Measurements from ENCODE around the gene ABCB9. TPM values are rescaled to one million over a fixed set of nuclear protein-coding genes. Genes with fewer than 3 reads are reported as not detected.

Gene ABCB9
- total RNA-seq, 1 donor from 2014 or later: 11.6 TPM

DNA sequence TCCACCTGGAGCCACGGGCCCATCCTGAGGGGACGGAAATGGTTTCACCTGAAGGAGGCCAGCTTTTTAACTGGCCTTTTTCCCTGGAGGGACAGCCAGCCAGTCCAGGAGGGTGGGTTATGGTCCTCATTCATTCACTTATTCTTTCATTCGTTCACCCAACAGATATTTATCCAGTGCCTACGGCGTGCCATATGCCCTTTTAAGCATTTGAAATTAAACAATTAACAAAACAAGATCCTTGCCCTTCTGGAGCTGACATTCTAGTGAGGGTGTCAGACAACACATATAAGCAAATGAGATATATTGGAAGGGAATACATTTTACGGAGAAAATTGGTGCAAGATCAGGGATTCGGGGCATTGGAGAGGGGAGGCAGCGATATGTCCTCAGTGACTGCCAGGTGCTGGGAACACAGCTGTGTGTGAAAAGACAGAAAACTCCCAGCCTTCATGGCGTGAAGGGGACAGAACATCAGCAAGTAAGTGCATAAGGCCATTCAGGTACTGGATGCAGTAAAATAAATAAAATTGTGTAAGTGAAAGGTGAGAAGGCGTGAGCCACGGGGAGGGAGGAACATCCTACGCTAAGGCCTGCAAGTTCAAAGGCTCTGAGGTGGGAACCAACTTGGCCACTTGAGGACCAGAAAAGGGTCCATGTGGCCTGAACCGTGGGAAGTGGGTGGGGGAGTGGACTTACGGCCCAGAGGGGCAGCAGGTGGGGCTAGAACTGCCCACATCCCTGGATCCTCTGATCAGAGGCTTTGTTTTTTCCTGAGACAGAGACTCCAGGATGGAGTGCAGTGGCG lies 684 bp upstream of the ABCB9 start:
- Histone ChIP-seq H3K4me2 (ENCODE audit: low read length) (peak overlapping the region; percentile 56), H3K9me3 (ENCODE audit: insufficient read depth, low read depth, low read length) (no peaks in the 10 kb centered on the region), H3K27me3 (ENCODE audit: insufficient read depth, low read length) (no peaks in the 10 kb centered on the region), H3K4me1 (ENCODE audit: insufficient read depth, low read length) (peaks cover 23% of the 10 kb centered on the region), H3K79me2 (ENCODE audit: insufficient read depth, low read length) (no peaks in the 10 kb centered on the region), H3K4me3 (ENCODE audit: insufficient read depth, low read depth, low read length) (no peak overlapping the region), H3K9ac (ENCODE audit: low read length) (no peak overlapping the region), H2AFZ (ENCODE audit: low read depth, low read length) (no peak overlapping the region), H3K36me3 (ENCODE audit: insufficient read depth, low read length) (no peaks in the 10 kb centered on the region), H3K27ac (ENCODE audit: low read depth, low read length) (no peak overlapping the region), H4K20me1 (ENCODE audit: insufficient read depth, low read length) (peaks cover 27% of the 10 kb centered on the region)
- Mint-ChIP-seq H3K9me3 (ENCODE audit: unreplicated experiment) (no peaks in the 10 kb centered on the region), H3K27ac (ENCODE audit: unreplicated experiment) (no peak overlapping the region), H3K36me3 (ENCODE audit: low read depth, unreplicated experiment) (no peaks in the 10 kb centered on the region), H3K4me1 (ENCODE audit: low read depth, unreplicated experiment) (peaks cover 2% of the 10 kb centered on the region), H3K4me3 (ENCODE audit: unreplicated experiment) (peak overlapping the region; percentile 78), H3K27me3 (ENCODE audit: low read depth, unreplicated experiment) (no peaks in the 10 kb centered on the region)
- TF ChIP-seq EZH2 (IDR thresholded peaks at IDR 0.05; ENCODE audit: insufficient read depth, low read length): no peak
- TF ChIP-seq, protein P1, sequence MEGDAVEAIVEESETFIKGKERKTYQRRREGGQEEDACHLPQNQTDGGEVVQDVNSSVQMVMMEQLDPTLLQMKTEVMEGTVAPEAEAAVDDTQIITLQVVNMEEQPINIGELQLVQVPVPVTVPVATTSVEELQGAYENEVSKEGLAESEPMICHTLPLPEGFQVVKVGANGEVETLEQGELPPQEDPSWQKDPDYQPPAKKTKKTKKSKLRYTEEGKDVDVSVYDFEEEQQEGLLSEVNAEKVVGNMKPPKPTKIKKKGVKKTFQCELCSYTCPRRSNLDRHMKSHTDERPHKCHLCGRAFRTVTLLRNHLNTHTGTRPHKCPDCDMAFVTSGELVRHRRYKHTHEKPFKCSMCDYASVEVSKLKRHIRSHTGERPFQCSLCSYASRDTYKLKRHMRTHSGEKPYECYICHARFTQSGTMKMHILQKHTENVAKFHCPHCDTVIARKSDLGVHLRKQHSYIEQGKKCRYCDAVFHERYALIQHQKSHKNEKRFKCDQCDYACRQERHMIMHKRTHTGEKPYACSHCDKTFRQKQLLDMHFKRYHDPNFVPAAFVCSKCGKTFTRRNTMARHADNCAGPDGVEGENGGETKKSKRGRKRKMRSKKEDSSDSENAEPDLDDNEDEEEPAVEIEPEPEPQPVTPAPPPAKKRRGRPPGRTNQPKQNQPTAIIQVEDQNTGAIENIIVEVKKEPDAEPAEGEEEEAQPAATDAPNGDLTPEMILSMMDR (IDR thresholded peaks at IDR 0.05; ENCODE audit: insufficient read depth, low read depth, low read length): no peak
- DNase-seq (ENCODE audit: low read depth) (no peak), FAIRE-seq (no peak)

DNA sequence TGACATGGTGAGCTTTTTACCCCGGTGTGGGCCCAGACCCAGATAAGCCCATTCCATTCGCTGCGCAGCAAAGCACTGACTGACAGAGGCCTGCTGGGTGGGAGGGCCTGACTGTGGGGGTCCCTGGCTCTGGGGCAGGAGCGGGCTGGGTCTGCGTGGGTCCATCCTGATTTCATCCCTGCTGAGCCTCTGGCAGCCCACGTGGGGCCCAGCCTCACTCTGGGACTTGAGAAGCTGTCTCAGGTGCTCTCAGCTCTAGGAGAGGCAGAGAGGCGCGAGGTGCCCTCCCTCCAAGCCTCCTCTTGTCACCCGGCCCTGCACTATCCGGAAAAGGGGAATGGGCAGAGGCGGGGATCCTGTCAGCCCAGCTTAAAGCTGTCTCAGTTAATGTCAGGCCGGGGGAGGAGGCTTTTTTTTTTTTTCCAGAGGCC lies 927 bp downstream of the ABCB9 start:
- H3K4me1 ChIP-seq (ENCODE audit: insufficient read depth, low read length): peaks cover 23% of the 10 kb centered on the region
- FAIRE-seq (no peak), DNase-seq (ENCODE audit: low read depth) (no peak)
- H3K9me3 ChIP-seq (ENCODE audit: insufficient read depth, low read depth, low read length): no peaks in the 10 kb centered on the region
- no peaks in the 10 kb centered on the region for H3K27me3 ChIP-seq (ENCODE audit: insufficient read depth, low read length)
- H3K4me3 ChIP-seq (ENCODE audit: insufficient read depth, low read depth, low read length): no peak overlapping the region
- Mint-ChIP-seq H3K4me3 (ENCODE audit: unreplicated experiment) (peak overlapping the region; percentile 57), H3K4me1 (ENCODE audit: low read depth, unreplicated experiment) (peaks cover 2% of the 10 kb centered on the region), H3K9me3 (ENCODE audit: unreplicated experiment) (no peaks in the 10 kb centered on the region), H3K36me3 (ENCODE audit: low read depth, unreplicated experiment) (peaks cover 2% of the 10 kb centered on the region), H3K27ac (ENCODE audit: unreplicated experiment) (no peak overlapping the region), H3K27me3 (ENCODE audit: low read depth, unreplicated experiment) (no peaks in the 10 kb centered on the region)
- H3K36me3 ChIP-seq (ENCODE audit: insufficient read depth, low read length): no peaks in the 10 kb centered on the region
- H3K4me2 ChIP-seq (ENCODE audit: low read length): peak overlapping the region; percentile 99
- peak overlapping the region; percentile 79 for H3K9ac ChIP-seq (ENCODE audit: low read length)
- no peaks in the 10 kb centered on the region for H3K79me2 ChIP-seq (ENCODE audit: insufficient read depth, low read length)
- H2AFZ ChIP-seq (ENCODE audit: low read depth, low read length): peak overlapping the region; percentile 95
- peaks cover 28% of the 10 kb centered on the region for H4K20me1 ChIP-seq (ENCODE audit: insufficient read depth, low read length)
- no peak for TF ChIP-seq EZH2 (IDR thresholded peaks at IDR 0.05; ENCODE audit: insufficient read depth, low read length)
- TF ChIP-seq, protein P1 (IDR thresholded peaks at IDR 0.05; ENCODE audit: insufficient read depth, low read depth, low read length): no peak
- H3K27ac ChIP-seq (ENCODE audit: low read depth, low read length): no peak overlapping the region
